NCI-H2196 (cell line): ENCODE results near the gene TSPEAR.

Source experiments
- DNase-seq: peaks from one replicate; lab custom pipeline; 2025; ENCODE audit not compliant: unreplicated experiment; lab: John Stamatoyannopoulos, UW

Gene TSPEAR

GRCh38 chr21:44723177-44724131 lies 12.1 kb upstream of the TSPEAR start:
- no peak for DNase-seq

- no peak for DNase-seq
These were observed 11.4 kb upstream of the TSPEAR start for GRCh38 chr21:44722731-44723130.

- DNase-seq: no peak
These were observed 8.8 kb upstream of the TSPEAR start for GRCh38 chr21:44720170-44720569.

GRCh38 chr21:44718571-44718970 lies 7.2 kb upstream of the TSPEAR start:
- no peak for DNase-seq

- no peak for DNase-seq
These were observed 6.7 kb upstream of the TSPEAR start for GRCh38 chr21:44718093-44718492.

- no peak for DNase-seq
These were observed 5.6 kb upstream of the TSPEAR start for GRCh38 chr21:44716984-44717383.

GRCh38 chr21:44714905-44715304 lies 3.5 kb upstream of the TSPEAR start:
- no peak for DNase-seq

- no peak for DNase-seq
These were observed 2.5 kb upstream of the TSPEAR start for GRCh38 chr21:44713846-44714245.

GRCh38 chr21:44713130-44713529 lies 1.8 kb upstream of the TSPEAR start:
- no peak for DNase-seq

GRCh38 chr21:44712203-44713028 lies 1.0 kb upstream of the TSPEAR start:
- no peak for DNase-seq

GRCh38 chr21:44710756-44711326 lies 531 bp downstream of the TSPEAR start:
- DNase-seq: peak; percentile 73

- DNase-seq: no peak
These were observed 1.1 kb downstream of the TSPEAR start for GRCh38 chr21:44710294-44710665.

- peak; percentile 62 for DNase-seq
These were observed 1.7 kb downstream of the TSPEAR start for GRCh38 chr21:44709426-44710293.

GRCh38 chr21:44708866-44709425 lies 2.4 kb downstream of the TSPEAR start:
- no peak for DNase-seq

GRCh38 chr21:44708213-44708865 lies 3.0 kb downstream of the TSPEAR start:
- no peak for DNase-seq

- DNase-seq: no peak
These were observed 4.4 kb downstream of the TSPEAR start for GRCh38 chr21:44706706-44707581.

GRCh38 chr21:44706026-44706705 lies 5.2 kb downstream of the TSPEAR start:
- no peak for DNase-seq

- no peak for DNase-seq
These were observed 6.8 kb downstream of the TSPEAR start for GRCh38 chr21:44704636-44705001.
